ENCODE data around the gene PAN3.

Gene PAN3

DNA sequence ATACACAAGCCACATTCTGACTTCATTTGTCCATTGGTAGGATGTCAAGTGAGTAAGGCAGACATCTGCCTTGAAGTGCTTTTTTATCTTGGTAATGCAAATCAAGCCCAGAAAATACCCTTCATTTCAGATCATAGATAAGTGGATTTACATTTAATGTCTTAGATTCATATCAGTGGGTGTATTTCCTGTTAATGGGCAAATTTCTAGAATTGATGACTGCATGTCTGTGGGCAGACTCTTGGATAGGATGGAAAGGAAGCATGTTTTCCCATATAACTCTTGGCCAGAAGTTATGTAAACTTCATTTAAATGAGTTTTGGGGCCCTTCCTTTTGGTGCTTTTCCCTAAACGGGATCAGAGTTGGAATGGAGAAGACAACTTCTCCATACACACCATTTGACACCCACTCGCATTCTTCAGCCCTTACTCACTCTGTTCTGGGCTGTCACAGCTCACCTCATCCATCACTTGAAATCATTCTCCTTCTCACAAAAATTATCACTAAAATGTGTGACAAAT, 202.0 kb downstream of the PAN3 start:
- DNase-seq: no peak

DNA sequence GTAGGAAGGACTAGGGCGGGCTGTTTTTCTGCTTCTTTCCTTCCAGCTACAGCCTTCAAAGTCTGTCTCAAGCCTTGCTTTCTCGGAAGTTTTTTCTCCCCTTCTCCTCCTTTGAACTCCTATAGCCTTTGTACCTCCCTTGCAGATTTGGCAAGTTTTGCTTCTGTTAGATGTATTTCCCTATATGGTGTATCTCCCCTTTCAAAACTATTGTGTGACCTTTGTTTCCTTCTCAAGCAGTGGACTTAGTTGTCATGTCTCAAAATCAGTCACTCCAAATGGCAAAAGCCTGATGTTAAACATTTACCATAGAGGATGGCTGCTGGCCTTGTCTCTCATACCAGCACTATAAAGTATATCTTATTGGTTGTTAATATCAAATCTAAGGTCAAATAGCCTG, 203.9 kb downstream of the PAN3 start:
- no peak for DNase-seq

DNA sequence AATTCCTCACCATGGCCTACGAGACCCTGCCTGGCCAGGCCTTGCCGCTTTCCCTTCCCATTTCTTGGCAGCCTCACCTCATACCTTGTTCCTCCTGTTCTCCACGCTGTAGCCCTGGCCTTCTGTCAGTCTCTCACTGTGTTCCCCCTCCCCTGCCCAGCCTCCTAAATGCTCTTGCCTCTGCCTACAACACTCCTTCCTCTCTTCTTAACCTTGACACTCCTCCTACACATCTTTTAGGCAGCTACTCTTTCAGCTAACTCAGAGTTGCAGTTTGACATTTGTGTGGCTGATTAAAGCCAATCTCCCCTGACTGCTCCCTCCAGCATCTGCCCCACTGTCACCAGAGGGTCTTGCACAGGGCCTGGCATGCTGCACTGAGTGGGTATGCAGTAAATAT, 205.8 kb downstream of the PAN3 start:
- DNase-seq: no peak

Measured in NCI-H1694 treated with DMSO at 0.1 percent for 48 hours (cell line).